SK-N-SH treated with all-trans-retinoic acid at 6 μM for 48 hours (cell line): ENCODE measurements around the gene TFIP11.

ENCODE experiments used
- ARNTL ChIP-seq: fragments of 450-650 bp; formaldehyde crosslinking; IDR thresholded peaks from 2 replicates; pipeline ENCODE4 v1.5.0; 2020; ENCODE audit warnings: low read depth, mild to moderate bottlenecking, moderate library complexity, borderline replicate concordance
- CREB5 ChIP-seq: fragments of 250-450 bp; sonication (Bioruptor Pico); IDR thresholded peaks from 2 replicates; pipeline ENCODE4 v1.5.1; 2020; ENCODE audit warnings: low read depth, mild to moderate bottlenecking, moderate library complexity
- CSDC2 ChIP-seq: fragments of 250-450 bp; sonication (Bioruptor Pico); IDR thresholded peaks from 2 replicates; pipeline ENCODE4 v1.5.0; 2020; ENCODE audit warnings: mild to moderate bottlenecking, moderate library complexity
- ESRRG ChIP-seq: fragments of 250-450 bp; sonication (Bioruptor Pico); IDR thresholded peaks from 2 replicates; pipeline ENCODE4 v1.6.1; 2021; ENCODE audit warnings: mild to moderate bottlenecking
- OSR1 ChIP-seq: fragments of 250-450 bp; sonication (Bioruptor Pico); IDR thresholded peaks from 2 replicates; pipeline ENCODE4 v1.8.0; 2022; ENCODE audit warnings: moderate library complexity, mild to moderate bottlenecking, inconsistent platforms
- PATZ1 ChIP-seq: fragments of 250-450 bp; sonication (Bioruptor Pico); IDR thresholded peaks from 2 replicates; pipeline ENCODE4 v1.8.0; 2020; ENCODE audit warnings: mild to moderate bottlenecking, moderate library complexity, borderline replicate concordance
- RARB ChIP-seq: fragments of 250-450 bp; sonication (Bioruptor Pico); IDR thresholded peaks from 2 replicates; pipeline ENCODE4 v1.8.0; 2021; ENCODE audit warnings: mild to moderate bottlenecking, moderate library complexity
- SNAI2 ChIP-seq: fragments of 250-450 bp; sonication (Bioruptor Pico); IDR thresholded peaks from 2 replicates; pipeline ENCODE4 v1.5.0; 2020; ENCODE audit warnings: mild to moderate bottlenecking, moderate library complexity
- TCF4 ChIP-seq: fragments of 250-450 bp; sonication (Bioruptor Pico); IDR thresholded peaks from 2 replicates; pipeline ENCODE4 v1.8.0; 2021; ENCODE audit warnings: mild to moderate bottlenecking, moderate library complexity, borderline replicate concordance
- ZFP3 ChIP-seq: fragments of 250-450 bp; sonication (Bioruptor Pico); IDR thresholded peaks from 2 replicates; pipeline ENCODE4 v1.5.0; 2020; ENCODE audit warnings: mild to moderate bottlenecking, moderate library complexity
- ZFP30 ChIP-seq: fragments of 450-650 bp; formaldehyde crosslinking; IDR thresholded peaks from 2 replicates; pipeline ENCODE4 v1.5.0; 2022; ENCODE audit warnings: mild to moderate bottlenecking, moderate library complexity
- ZNF565 ChIP-seq: fragments of 450-650 bp; formaldehyde crosslinking; conservative IDR thresholded peaks from 2 replicates; pipeline ENCODE4 v1.5.0; 2020; ENCODE audit warnings: low read depth, mild to moderate bottlenecking, moderate library complexity
- ZNF8 ChIP-seq: fragments of 450-650 bp; formaldehyde crosslinking; IDR thresholded peaks from 2 replicates; pipeline ENCODE4 v1.5.0; 2020; ENCODE audit warnings: mild to moderate bottlenecking, moderate library complexity

GRCh38 chr22:26483439-26484359 is 28.6 kb downstream of the TFIP11 start, which contains the start of the genes HPS4 and SRRD:
- no peak for TF ChIP-seq CREB5
- no peak for TF ChIP-seq ZNF8 (CRISPR knock-in tag)
- no peak for TF ChIP-seq CSDC2 (CRISPR knock-in tag)
- peak; percentile 76; the same call in 1 of the 2 replicates for TF ChIP-seq ESRRG
- no peak for TF ChIP-seq ZFP3
- no peak for TF ChIP-seq ZFP30 (CRISPR knock-in tag)
- TF ChIP-seq OSR1 (CRISPR knock-in tag), result peak; percentile 55; the same call in 1 of the 2 replicates
- no peak for TF ChIP-seq PATZ1 (CRISPR knock-in tag)
- no peak for TF ChIP-seq ZNF565 (CRISPR knock-in tag)
- TF ChIP-seq TCF4 (CRISPR knock-in tag), result no peak
- no peak for TF ChIP-seq SNAI2 (CRISPR knock-in tag)
- no peak for TF ChIP-seq ARNTL (CRISPR knock-in tag)
- TF ChIP-seq RARB (CRISPR knock-in tag), result no peak
